ENCODE measurements around the gene FAM241B.

The FAM241B gene

GRCh38 chr10:69673521-69673920, 43.5 kb downstream of the FAM241B start:
- TF ChIP-seq CTCF (IDR thresholded peaks at IDR 0.05; ENCODE audit: control insufficient read depth, insufficient read depth, low read depth, low read length, missing control alignments) = no peak
- DNase-seq (ENCODE audit: low read depth) = no peak
- H3K4me3 ChIP-seq (ENCODE audit: control insufficient read depth, low read depth, low read length) = no peak overlapping the region

DNA sequence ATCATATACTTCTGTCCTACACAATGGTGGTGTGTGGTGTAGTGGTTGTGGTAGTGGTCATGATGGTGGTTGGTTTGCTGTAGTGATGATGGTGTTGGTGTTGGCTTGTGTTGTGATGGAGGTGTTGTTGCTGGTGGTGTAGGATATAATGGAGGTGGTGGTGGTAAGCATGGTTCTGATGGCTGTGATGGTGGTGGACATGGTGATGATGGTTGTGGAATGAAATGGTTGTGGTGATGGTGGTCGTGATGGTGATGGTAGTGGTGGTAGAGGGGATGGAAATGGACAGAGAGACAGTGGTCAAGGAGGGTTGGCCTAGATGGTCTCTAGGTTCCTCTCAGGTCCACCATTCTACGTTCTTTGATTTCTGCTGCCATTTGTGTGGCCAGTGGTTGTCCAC, 44.7 kb downstream of the FAM241B start:
- no peak overlapping the region for H3K4me3 ChIP-seq (ENCODE audit: control insufficient read depth, low read depth, low read length)
- DNase-seq (ENCODE audit: low read depth) = no peak
- TF ChIP-seq CTCF (IDR thresholded peaks at IDR 0.05; ENCODE audit: control insufficient read depth, insufficient read depth, low read depth, low read length, missing control alignments) = no peak

- TF ChIP-seq CTCF (IDR thresholded peaks at IDR 0.05; ENCODE audit: control insufficient read depth, insufficient read depth, low read depth, low read length, missing control alignments) = no peak
- H3K4me3 ChIP-seq (ENCODE audit: control insufficient read depth, low read depth, low read length) = no peak overlapping the region
- DNase-seq (ENCODE audit: low read depth) = no peak
Measured at GRCh38 chr10:69676301-69676700, 46.3 kb downstream of the FAM241B start.

GRCh38 chr10:69677985-69678654, 48.1 kb downstream of the FAM241B start:
- no peak for DNase-seq (ENCODE audit: low read depth)
- TF ChIP-seq CTCF (IDR thresholded peaks at IDR 0.05; ENCODE audit: control insufficient read depth, insufficient read depth, low read depth, low read length, missing control alignments) = no peak
- H3K4me3 ChIP-seq (ENCODE audit: control insufficient read depth, low read depth, low read length) = no peak overlapping the region

DNA sequence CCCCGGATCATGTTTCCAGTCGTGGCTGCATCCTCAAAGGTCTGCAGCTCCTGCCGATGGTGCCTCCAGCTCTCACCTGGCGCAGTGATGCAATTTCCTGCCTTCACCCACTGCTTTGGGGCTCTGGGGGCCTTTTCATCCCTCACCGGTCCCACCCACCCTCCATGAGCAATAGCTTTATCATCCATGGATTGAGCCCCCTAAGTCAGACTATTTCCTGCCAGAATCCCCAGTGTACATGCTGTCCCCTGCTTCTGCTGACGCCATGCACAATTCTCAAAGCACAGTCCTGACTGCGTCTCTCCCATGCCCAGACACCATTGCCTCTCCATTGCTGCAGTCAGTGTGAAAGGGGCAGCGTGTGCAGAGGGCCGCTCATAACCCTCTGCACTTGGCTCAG, 49.7 kb downstream of the FAM241B start:
- no peak for TF ChIP-seq CTCF (IDR thresholded peaks at IDR 0.05; ENCODE audit: control insufficient read depth, insufficient read depth, low read depth, low read length, missing control alignments)
- no peak overlapping the region for H3K4me3 ChIP-seq (ENCODE audit: control insufficient read depth, low read depth, low read length)
- no peak for DNase-seq (ENCODE audit: low read depth)

DNA sequence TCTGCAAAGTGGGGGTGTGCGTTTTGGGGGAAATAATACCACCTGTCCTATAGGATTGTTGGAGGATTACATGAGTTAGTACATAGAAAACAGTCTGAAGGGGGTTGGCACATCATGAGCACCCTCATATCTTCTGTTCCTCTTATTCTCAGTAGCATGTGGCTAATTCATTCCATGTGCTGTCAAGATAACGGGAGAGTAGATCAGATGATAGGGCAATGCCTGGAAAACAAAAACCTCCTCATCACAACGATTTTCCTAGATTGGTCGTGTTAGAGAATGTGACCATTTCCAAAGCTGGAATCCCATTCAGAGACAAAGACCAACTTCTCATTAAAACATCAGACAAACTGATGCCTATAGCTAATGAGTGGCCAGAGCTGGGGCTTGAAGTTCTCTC, 50.6 kb downstream of the FAM241B start:
- no peak for DNase-seq (ENCODE audit: low read depth)
- TF ChIP-seq CTCF (IDR thresholded peaks at IDR 0.05; ENCODE audit: control insufficient read depth, insufficient read depth, low read depth, low read length, missing control alignments) = no peak
- H3K4me3 ChIP-seq (ENCODE audit: control insufficient read depth, low read depth, low read length) = no peak overlapping the region

Measured in AG09309 (cell line).